Sigmoid colon (tissue), 3 donors: ENCODE data around the gene TRAF3IP3.

Source experiments
- POLR2A ChIP-seq, 2 donors: fragments of 450-650 bp; IDR thresholded peaks; one replicate each; pipeline ENCODE4 v1.6.1; 2016; ENCODE audit warnings: antibody characterized with exemption in 2 of 2, mild to moderate bottlenecking in 2 of 2, moderate library complexity in 2 of 2
- TF ChIP-seq, protein P1 (sequence below), 4 experiments: fragments of 450-650 bp in 3 of 4; fragments of 200-600 bp in 1 of 4; IDR thresholded peaks; one replicate each; pipeline ENCODE4 v1.5.1; 2016 to 2019; ENCODE audit warnings: antibody characterized with exemption in 4 of 4, mild to moderate bottlenecking in 3 of 4, moderate library complexity in 2 of 4

GRCh38 chr1:209706622-209707021 is 49.2 kb upstream of the TRAF3IP3 start:
- no peak for TF ChIP-seq POLR2A (IDR thresholded peaks at IDR 0.05)
- TF ChIP-seq, protein P1, sequence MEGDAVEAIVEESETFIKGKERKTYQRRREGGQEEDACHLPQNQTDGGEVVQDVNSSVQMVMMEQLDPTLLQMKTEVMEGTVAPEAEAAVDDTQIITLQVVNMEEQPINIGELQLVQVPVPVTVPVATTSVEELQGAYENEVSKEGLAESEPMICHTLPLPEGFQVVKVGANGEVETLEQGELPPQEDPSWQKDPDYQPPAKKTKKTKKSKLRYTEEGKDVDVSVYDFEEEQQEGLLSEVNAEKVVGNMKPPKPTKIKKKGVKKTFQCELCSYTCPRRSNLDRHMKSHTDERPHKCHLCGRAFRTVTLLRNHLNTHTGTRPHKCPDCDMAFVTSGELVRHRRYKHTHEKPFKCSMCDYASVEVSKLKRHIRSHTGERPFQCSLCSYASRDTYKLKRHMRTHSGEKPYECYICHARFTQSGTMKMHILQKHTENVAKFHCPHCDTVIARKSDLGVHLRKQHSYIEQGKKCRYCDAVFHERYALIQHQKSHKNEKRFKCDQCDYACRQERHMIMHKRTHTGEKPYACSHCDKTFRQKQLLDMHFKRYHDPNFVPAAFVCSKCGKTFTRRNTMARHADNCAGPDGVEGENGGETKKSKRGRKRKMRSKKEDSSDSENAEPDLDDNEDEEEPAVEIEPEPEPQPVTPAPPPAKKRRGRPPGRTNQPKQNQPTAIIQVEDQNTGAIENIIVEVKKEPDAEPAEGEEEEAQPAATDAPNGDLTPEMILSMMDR (IDR thresholded peaks at IDR 0.05): no peak
